GM18909 (cell line): ENCODE results near the gene PYCARD.
"Not testable (repeated sequence)": the region's sequence is repeated elsewhere in the genome, so short reads cannot be mapped to it uniquely, and the experiment has no call there.

Experiments
- ATAC-seq: cut with Tn5 transposase; IDR thresholded peaks from one replicate; pipeline ENCODE4 v1.9.1; 2021; ENCODE audit warnings: mild to moderate bottlenecking; ENCODE audit not compliant: unreplicated experiment, poor library complexity

The PYCARD gene

GRCh38 chr16:31191697-31192428, 10.7 kb downstream of the PYCARD start:
- ATAC-seq = no peak

GRCh38 chr16:31190818-31191444, 11.6 kb downstream of the PYCARD start:
- no peak for ATAC-seq

- ATAC-seq = no peak
Measured at GRCh38 chr16:31190061-31190460, 12.5 kb downstream of the PYCARD start.

GRCh38 chr16:31189412-31189778, 13.2 kb downstream of the PYCARD start:
- ATAC-seq = no peak

- no peak for ATAC-seq
Measured at GRCh38 chr16:31188450-31189411, 13.8 kb downstream of the PYCARD start.

- ATAC-seq = no peak
Measured at GRCh38 chr16:31187808-31188189, 14.8 kb downstream of the PYCARD start.

GRCh38 chr16:31186930-31187807, 15.4 kb downstream of the PYCARD start:
- ATAC-seq = no peak

GRCh38 chr16:31186176-31186575, 16.4 kb downstream of the PYCARD start:
- ATAC-seq = no peak

GRCh38 chr16:31185339-31185738, 17.2 kb downstream of the PYCARD start:
- ATAC-seq = no peak

- ATAC-seq = no peak
Measured at GRCh38 chr16:31184888-31185287, 17.7 kb downstream of the PYCARD start.

GRCh38 chr16:31183432-31184428, 18.8 kb downstream of the PYCARD start:
- no peak for ATAC-seq

- ATAC-seq = no peak
Measured at GRCh38 chr16:31182391-31182790, 20.2 kb downstream of the PYCARD start.

GRCh38 chr16:31181102-31181830, 21.3 kb downstream of the PYCARD start:
- ATAC-seq = no peak

GRCh38 chr16:31179747-31180459, 22.7 kb downstream of the PYCARD start, which contains the start of gene FUS:
FUS (plus strand) TSS chr16:31180139; CDS start chr16:31180215, 76 bp downstream.
- ATAC-seq = peak; percentile 63

GRCh38 chr16:31179219-31179746, 23.3 kb downstream of the PYCARD start:
- ATAC-seq = peak; percentile 1

GRCh38 chr16:31177136-31177535, 25.4 kb downstream of the PYCARD start:
- no peak for ATAC-seq

GRCh38 chr16:31170048-31170447, 32.5 kb downstream of the PYCARD start:
- ATAC-seq = not testable (repeated sequence)
